Measurements from ENCODE around the gene IFT20. TPM values are rescaled to one million over a fixed set of nuclear protein-coding genes. Genes with fewer than 3 reads are reported as not detected.

IFT20 gene
- total RNA-seq, 6 experiments from 2014 or later = 47.9 to 63.0 (median 50.9) TPM

DNA sequence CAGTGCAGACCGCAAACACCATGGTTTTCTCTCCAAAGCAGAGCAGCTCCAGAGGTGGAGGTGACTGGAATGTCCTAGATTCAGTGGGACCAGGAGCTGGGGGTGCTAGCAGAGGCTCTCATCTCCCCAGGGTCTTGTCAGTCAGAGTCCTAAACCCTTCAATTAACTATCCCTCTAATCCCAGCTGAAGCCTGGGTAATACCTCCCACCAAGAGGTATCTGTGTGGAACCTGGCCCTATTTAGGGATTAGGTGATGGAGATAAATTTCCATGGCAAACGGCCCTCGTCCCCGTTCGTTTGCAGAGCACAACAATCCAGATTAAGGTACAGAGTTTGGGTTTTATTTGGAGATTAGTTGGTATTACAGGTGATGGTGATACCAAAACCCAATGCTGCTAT is 27.9 kb upstream of the IFT20 start:
- H3K4me3 Mint-ChIP-seq = no peak overlapping the region
- H3K9me3 Mint-ChIP-seq = no peaks in the 10 kb centered on the region
- no peak overlapping the region for H3K27ac Mint-ChIP-seq
- H3K36me3 Mint-ChIP-seq (ENCODE audit: low read depth) = peaks cover 12% of the 10 kb centered on the region; the same call in 1 of the 2 replicates
- TF ChIP-seq, protein P1, sequence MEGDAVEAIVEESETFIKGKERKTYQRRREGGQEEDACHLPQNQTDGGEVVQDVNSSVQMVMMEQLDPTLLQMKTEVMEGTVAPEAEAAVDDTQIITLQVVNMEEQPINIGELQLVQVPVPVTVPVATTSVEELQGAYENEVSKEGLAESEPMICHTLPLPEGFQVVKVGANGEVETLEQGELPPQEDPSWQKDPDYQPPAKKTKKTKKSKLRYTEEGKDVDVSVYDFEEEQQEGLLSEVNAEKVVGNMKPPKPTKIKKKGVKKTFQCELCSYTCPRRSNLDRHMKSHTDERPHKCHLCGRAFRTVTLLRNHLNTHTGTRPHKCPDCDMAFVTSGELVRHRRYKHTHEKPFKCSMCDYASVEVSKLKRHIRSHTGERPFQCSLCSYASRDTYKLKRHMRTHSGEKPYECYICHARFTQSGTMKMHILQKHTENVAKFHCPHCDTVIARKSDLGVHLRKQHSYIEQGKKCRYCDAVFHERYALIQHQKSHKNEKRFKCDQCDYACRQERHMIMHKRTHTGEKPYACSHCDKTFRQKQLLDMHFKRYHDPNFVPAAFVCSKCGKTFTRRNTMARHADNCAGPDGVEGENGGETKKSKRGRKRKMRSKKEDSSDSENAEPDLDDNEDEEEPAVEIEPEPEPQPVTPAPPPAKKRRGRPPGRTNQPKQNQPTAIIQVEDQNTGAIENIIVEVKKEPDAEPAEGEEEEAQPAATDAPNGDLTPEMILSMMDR (IDR thresholded peaks at IDR 0.05) = no peak
- peaks cover 5% of the 10 kb centered on the region for H3K4me1 Mint-ChIP-seq (ENCODE audit: low read depth)
- DNase-seq = no peak
- no peaks in the 10 kb centered on the region for H3K27me3 Mint-ChIP-seq (ENCODE audit: insufficient read depth)

DNA sequence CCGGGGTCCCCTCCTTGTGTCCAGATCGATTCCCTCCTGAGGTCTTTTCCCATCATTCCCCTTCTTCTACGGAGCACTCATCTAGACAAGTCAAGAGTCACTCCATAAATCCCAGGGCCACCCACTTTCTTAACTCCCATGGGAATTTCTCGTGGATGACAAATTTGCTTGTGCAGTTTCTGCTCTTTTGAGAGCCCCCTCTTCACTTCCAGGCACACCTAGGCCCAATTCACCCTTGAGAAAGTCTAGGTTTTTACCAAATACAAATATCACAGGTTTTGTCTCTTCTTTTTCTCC is 22.6 kb upstream of the IFT20 start:
- H3K9me3 Mint-ChIP-seq = no peaks in the 10 kb centered on the region
- peak overlapping the region; percentile 99 for H3K4me3 Mint-ChIP-seq
- TF ChIP-seq, protein P1 (IDR thresholded peaks at IDR 0.05) = no peak
- peak overlapping the region; percentile 92 for H3K27ac Mint-ChIP-seq
- H3K27me3 Mint-ChIP-seq (ENCODE audit: insufficient read depth) = no peaks in the 10 kb centered on the region
- DNase-seq = no peak
- peaks cover 23% of the 10 kb centered on the region for H3K4me1 Mint-ChIP-seq (ENCODE audit: low read depth)
- H3K36me3 Mint-ChIP-seq (ENCODE audit: low read depth) = peaks cover 31% of the 10 kb centered on the region; the same call in 1 of the 2 replicates

DNA sequence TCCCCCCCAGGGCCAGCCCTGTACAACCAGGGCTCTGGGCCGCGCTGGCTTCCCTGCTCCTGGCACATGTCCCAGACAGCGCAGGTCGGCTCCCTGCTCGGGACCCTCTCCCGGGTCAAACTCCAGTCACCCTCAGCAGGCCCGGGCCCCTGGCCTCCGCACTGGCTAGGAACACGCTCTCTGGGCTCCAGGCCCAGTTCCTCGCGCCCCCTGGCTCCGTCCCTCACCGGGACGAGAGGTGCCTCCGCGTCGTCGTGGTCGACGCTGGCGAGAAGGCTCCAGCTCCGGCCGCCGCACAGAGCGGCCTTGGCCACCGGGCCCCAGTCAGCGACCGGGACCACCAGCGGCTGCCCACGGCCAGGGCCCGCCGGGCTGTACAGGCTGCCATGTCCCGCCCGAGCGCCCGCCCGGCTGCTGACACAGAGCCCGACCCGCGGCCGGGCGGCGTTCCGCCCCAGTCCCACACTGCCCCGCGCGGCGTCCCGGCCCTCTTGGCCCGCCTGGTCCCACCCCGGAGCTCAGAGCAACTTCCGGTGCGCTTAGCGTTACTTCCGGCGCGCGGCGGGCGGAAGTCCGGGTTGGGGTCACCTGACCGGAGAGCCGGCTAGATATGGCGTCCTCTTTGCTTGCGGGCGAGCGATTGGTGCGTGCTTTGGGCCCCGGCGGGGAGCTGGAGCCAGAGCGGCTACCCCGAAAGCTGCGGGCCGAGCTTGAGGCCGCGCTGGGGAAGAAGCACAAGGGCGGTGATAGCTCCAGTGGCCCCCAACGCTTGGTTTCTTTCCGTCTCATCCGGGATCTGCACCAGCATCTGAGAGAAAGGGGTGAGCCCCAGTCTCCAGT is 22.0 kb upstream of the IFT20 start, which contains the start of gene POLDIP2:
TSS of gene POLDIP2 (minus strand) at position 467 of the 840 bp plus-strand sequence. CDS start at position 388, 79 bp downstream.
- Mint-ChIP-seq H3K4me1 (ENCODE audit: low read depth) (peaks cover 23% of the 10 kb centered on the region), H3K27me3 (ENCODE audit: insufficient read depth) (no peaks in the 10 kb centered on the region), H3K36me3 (ENCODE audit: low read depth) (peaks cover 31% of the 10 kb centered on the region; the same call in 1 of the 2 replicates), H3K4me3 (peak within 1 kb of the TSS; percentile 99), H3K27ac (peak within 1 kb of the TSS; percentile 92), H3K9me3 (no peaks in the 10 kb centered on the region)
- TF ChIP-seq, protein P1 (IDR thresholded peaks at IDR 0.05) = peak; percentile 31; the same call in 1 of the 2 replicates
- peak; percentile 91 for DNase-seq

DNA sequence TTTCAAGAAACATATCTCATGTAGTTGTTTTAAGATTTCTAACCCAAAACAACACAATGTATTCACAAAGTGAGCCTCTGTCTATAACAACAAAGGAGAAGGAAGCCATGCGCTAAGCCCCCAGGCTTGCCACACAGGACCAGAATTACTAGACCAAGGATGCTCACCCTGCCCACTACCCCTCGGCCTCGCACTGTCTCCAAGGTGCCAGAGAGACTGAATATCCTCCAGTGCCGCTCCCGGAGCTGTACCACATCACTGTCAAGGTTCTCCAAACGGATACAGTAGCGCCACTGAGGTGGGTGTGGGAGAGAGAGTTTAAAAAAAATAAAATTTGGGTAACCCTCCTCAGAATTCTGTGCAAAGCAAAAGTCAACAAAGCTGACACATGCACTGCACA is 15.0 kb upstream of the IFT20 start:
- Mint-ChIP-seq H3K27ac (no peak overlapping the region), H3K27me3 (ENCODE audit: insufficient read depth) (no peaks in the 10 kb centered on the region; the same call in none of the 2 replicates), H3K9me3 (no peaks in the 10 kb centered on the region), H3K4me1 (ENCODE audit: low read depth) (peaks cover 30% of the 10 kb centered on the region), H3K4me3 (no peak overlapping the region), H3K36me3 (ENCODE audit: low read depth) (peaks cover 54% of the 10 kb centered on the region)
- TF ChIP-seq, protein P1 (IDR thresholded peaks at IDR 0.05) = no peak
- DNase-seq = no peak

DNA sequence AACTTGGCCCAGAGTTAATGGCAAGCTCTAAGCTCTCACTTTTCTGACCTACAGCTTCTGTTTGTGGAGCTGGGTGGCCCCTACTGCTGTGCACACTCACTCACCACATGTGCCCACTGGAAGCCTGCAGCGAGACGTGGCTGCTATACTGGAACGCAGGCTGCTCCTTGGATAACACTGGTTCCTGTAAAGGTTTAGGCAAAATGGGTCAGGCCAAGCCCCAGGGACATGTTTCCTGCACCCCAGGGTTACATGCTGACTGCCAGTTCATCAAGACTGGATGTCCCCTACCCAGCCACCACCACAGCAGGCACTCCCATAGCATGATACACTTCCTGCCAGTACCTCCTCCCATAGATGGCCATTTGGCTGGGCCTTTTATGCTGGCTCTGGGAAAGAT is 13.7 kb upstream of the IFT20 start:
- no peak for DNase-seq
- TF ChIP-seq, protein P1 (IDR thresholded peaks at IDR 0.05) = no peak
- peaks cover 50% of the 10 kb centered on the region for H3K36me3 Mint-ChIP-seq (ENCODE audit: low read depth)
- peak overlapping the region; percentile 52; the same call in 1 of the 2 replicates for H3K27ac Mint-ChIP-seq
- no peaks in the 10 kb centered on the region for H3K9me3 Mint-ChIP-seq
- H3K4me1 Mint-ChIP-seq (ENCODE audit: low read depth) = peaks cover 34% of the 10 kb centered on the region
- no peak overlapping the region for H3K4me3 Mint-ChIP-seq
- peaks cover 4% of the 10 kb centered on the region for H3K27me3 Mint-ChIP-seq (ENCODE audit: insufficient read depth)
